ENCODE data around the gene LARP4B. TPM values are rescaled to one million over a fixed set of nuclear protein-coding genes. Genes with fewer than 3 reads are reported as not detected.

The LARP4B gene
- total and polyA plus RNA-seq, 8 donors = 45.1 to 122 (median 54.4) TPM

DNA sequence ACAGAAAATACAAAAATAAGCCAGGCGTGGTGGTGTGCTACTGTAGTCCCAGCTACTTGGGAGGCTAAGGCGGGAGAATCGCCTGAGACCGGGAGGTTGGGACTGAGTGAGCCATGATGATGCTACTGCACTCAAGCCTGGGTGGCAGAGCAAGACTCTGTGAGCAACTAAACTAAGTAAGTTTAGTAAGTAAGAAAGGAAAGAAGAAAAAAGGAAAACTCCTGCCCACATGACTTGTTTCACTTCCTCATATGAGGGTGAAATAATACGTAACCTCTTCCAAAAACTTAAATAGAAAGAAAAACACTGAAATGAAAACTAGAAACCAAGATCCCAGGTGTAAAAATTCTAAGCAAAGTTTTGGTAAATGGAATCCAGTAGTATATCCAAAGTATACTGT, 79.6 kb downstream of the LARP4B start:
- intact Hi-C loops (cut with DNase I) = no loop called here

DNA sequence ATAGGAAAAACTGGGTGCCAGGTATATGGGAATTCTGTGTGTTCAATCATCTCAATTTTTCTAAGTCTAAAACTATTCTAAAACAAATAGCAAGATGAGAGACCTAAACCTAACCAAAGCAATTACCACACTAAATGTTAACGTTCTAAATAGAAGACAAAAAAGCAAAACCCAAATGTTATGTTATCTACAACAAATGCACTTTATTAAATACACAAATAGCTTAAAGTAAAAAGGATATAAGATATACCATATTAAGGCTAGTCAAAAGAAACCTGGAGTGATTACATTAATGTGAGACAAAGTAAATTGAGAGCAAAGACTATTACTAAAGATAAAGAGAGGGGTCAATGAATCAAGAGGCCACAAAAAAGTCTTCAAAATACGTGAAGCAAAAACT, 81.4 kb downstream of the LARP4B start:
- H3K36me3 ChIP-seq = peaks cover 0 to 42% of the 10 kb centered on the region in 2 donors
- no peak overlapping the region for H3K4me3 ChIP-seq
- H3K27me3 ChIP-seq = no peaks in the 10 kb centered on the region
- intact Hi-C loops (cut with DNase I) = no loop called here
- H3K4me1 ChIP-seq = peaks cover 0 to 19% of the 10 kb centered on the region in 2 donors
- ATAC-seq (no peak), DNase-seq (no peak)
- no peak overlapping the region for H3K27ac ChIP-seq
- TF ChIP-seq, protein P1, sequence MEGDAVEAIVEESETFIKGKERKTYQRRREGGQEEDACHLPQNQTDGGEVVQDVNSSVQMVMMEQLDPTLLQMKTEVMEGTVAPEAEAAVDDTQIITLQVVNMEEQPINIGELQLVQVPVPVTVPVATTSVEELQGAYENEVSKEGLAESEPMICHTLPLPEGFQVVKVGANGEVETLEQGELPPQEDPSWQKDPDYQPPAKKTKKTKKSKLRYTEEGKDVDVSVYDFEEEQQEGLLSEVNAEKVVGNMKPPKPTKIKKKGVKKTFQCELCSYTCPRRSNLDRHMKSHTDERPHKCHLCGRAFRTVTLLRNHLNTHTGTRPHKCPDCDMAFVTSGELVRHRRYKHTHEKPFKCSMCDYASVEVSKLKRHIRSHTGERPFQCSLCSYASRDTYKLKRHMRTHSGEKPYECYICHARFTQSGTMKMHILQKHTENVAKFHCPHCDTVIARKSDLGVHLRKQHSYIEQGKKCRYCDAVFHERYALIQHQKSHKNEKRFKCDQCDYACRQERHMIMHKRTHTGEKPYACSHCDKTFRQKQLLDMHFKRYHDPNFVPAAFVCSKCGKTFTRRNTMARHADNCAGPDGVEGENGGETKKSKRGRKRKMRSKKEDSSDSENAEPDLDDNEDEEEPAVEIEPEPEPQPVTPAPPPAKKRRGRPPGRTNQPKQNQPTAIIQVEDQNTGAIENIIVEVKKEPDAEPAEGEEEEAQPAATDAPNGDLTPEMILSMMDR (IDR thresholded peaks at IDR 0.05) = no peak
- H3K9me3 ChIP-seq = peaks cover 0 to 8% of the 10 kb centered on the region in 2 donors

More for the DNA sequence above, 79.6 kb downstream of the LARP4B start:
- H3K4me3 ChIP-seq = no peak overlapping the region
- TF ChIP-seq, protein P1 (IDR thresholded peaks at IDR 0.05) = no peak
- H3K27me3 ChIP-seq = no peaks in the 10 kb centered on the region
- peaks cover 0 to 47% of the 10 kb centered on the region in 2 donors for H3K36me3 ChIP-seq
- peaks cover 0 to 8% of the 10 kb centered on the region in 2 donors for H3K9me3 ChIP-seq
- DNase-seq = no peak
- no peak for ATAC-seq
- peak overlapping the region in 1 of 2 donors; percentile 33 for H3K27ac ChIP-seq
- H3K4me1 ChIP-seq = peaks cover 0 to 9% of the 10 kb centered on the region in 2 donors

- TF ChIP-seq, protein P1 (IDR thresholded peaks at IDR 0.05) = no peak
- Histone ChIP-seq H3K27ac (no peak overlapping the region), H3K36me3 (peaks cover 0 to 36% of the 10 kb centered on the region in 2 donors), H3K4me3 (no peak overlapping the region), H3K4me1 (peaks cover 0 to 31% of the 10 kb centered on the region in 2 donors), H3K9me3 (peaks cover 0 to 8% of the 10 kb centered on the region in 2 donors), H3K27me3 (no peaks in the 10 kb centered on the region)
- no peak for ATAC-seq
- intact Hi-C loops (cut with DNase I) = no loop called here
- no peak for DNase-seq
These were observed 83.6 kb downstream of the LARP4B start for GRCh38 chr10:847868-848267.

DNA sequence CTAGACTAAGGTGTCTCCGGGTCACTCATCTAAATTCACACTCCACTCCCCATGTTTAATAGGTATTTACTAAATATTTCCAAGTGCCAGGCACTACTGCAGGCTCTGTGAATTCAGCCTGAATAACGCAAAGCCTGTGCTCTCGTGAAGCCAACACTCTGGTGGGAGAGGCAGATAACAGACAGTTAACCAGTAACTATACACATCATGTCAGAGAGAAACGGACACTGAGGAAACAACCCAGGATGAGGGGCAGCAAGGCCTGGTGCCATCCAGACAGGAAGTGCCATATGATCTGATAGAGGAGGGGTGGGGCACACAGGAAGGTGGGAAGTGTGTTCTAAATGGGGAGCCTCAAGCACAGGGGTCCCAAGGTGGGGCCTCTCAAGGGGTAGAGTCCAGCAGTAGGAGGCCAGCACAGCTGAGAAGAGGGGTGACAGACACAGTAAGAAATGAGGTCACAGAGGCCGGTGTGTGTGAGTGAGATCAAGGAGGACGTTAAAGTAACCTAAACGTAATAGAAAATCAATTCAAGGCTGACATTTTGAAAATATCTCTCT, 85.3 kb downstream of the LARP4B start:
- Histone ChIP-seq H3K36me3 (peaks cover 0 to 53% of the 10 kb centered on the region in 2 donors), H3K9me3 (peaks cover 0 to 8% of the 10 kb centered on the region in 2 donors), H3K4me3 (no peak overlapping the region), H3K27ac (peak overlapping the region in 1 of 2 donors; percentile 49), H3K27me3 (no peaks in the 10 kb centered on the region), H3K4me1 (peaks cover 0 to 22% of the 10 kb centered on the region in 2 donors)
- intact Hi-C loops (cut with DNase I) = no loop called here
- ATAC-seq (no peak), DNase-seq (no peak)
- TF ChIP-seq, protein P1 (IDR thresholded peaks at IDR 0.05) = no peak

- Histone ChIP-seq H3K4me1 (peaks cover 0 to 22% of the 10 kb centered on the region in 2 donors), H3K27me3 (no peaks in the 10 kb centered on the region), H3K4me3 (no peak overlapping the region), H3K27ac (no peak overlapping the region), H3K36me3 (peaks cover 0 to 60% of the 10 kb centered on the region in 2 donors), H3K9me3 (peaks cover 0 to 6% of the 10 kb centered on the region in 2 donors)
- intact Hi-C loops (cut with DNase I) = no loop called here
- TF ChIP-seq, protein P1 (IDR thresholded peaks at IDR 0.05) = no peak
- no peak for DNase-seq
- ATAC-seq = no peak
These were observed 86.0 kb downstream of the LARP4B start for GRCh38 chr10:845526-845925.
